Endometrial microvascular endothelial cells (primary cell): ENCODE results near the gene RYR1. TPM values are rescaled to one million over a fixed set of nuclear protein-coding genes. Genes with fewer than 3 reads are reported as not detected.
"Not testable (repeated sequence)": the region's sequence is repeated elsewhere in the genome, so short reads cannot be mapped to it uniquely, and the experiment has no call there.

Source experiments
- in situ Hi-C: cut with HindIII; loops from 2 replicates; pipeline ENCODE4 v1.10.0; 2017; ENCODE audit warnings: low sequenced_read_pairs, low pct_unique_long_range_greater_than_20kb; ENCODE audit errors: inconsistent ontology term
- total RNA-seq: library from RNA; depleted of rRNA; stranded (reverse); fragments of >200 nt; gene quantifications from one replicate; pipeline ENCODE4 v1.2.3, GENCODE V29; 2015; ENCODE audit errors: inconsistent ontology term

Gene RYR1
- total RNA-seq, 1 donor from 2014 or later: not detected

DNA sequence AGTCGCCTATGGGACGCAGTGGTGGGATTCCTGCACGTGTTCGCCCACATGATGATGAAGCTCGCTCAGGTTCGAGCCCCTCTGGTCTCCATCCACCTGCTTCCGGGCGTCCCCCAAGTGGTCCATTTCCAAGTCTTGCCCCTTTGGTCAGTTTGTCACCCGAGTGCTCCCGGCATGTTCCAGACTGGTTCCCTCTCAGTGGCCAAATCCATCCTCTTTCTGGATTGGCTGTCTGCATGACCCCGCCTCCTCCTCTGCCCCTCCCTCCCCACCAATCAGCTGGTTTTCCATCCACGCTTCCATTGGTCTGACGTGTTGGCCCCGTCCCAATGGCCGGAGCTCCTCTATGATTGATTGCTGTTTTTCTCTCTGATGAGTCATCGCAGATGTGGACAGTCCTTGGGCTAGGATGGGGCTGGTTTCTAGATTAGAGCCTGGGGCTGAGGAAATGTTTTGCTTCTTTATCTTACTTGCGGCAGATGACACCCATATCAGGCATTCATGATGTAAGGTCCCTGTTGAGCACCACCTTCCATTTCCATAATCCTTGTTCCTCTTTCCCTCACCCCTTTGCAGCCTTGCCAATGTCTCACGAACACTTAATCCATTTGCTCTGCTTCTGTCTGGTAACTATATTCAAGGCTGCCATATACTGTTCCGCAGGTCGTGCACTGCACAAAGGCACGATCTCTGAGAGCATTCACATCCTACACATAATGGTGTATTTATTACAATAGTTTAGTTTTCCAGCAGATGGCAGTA lies 110.5 kb downstream of the RYR1 start:
- in situ Hi-C loops: no loop called here

DNA sequence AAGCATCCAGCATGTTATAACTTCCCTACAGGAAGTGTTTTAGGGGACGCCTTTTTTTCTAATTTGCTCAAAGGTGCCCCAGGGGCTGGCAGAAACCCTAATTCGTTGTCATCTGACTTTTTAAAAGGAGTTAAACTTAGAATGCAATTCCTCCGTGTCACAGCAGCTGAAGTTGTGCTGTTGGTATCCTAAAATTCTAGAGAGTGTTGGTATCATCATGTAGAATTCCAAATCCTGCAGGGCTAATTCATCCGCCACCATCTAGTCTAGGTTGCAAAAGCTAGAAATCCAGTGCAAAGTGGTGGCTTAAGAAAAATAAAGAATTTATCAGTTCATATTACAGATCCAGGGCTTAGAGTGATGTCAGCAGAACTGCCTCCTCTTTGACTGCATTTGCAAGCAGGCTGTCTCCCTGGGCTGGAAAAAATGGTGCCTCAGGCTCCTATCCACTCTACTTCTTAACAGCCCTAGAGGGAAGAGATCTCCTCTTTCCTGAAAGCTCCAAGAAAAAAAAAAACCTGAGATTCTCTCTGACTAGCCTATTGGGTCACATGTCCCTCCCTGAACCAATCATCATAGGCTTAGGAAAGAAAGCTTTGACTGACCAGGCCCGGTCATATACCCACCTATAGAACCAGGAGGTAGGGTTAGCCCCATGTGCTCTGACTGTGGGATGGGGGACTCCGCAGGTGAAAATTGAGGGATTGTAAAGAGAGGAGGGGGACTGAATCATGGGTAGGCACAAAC lies 111.3 kb downstream of the RYR1 start:
- in situ Hi-C loops: no loop called here

DNA sequence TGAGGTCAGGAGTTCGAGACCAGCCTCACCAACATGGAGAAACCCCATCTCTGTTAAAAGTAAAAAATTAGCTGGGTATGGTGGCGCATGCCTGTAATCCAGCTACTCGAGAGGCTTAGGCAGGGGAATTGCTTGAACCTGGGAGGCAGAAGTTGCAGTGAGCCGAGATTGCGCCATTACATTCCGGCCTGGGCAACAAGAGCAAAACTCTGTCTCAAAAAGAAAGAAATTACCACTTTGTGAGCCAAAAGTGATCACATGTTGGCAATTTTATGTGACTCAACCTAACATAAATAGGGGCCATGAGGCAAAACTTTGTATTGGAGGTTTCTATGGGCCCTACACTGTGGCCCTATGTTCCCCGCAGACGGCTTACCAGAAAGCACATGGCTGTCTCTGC lies 112.1 kb downstream of the RYR1 start:
- in situ Hi-C loops: no loop called here

DNA sequence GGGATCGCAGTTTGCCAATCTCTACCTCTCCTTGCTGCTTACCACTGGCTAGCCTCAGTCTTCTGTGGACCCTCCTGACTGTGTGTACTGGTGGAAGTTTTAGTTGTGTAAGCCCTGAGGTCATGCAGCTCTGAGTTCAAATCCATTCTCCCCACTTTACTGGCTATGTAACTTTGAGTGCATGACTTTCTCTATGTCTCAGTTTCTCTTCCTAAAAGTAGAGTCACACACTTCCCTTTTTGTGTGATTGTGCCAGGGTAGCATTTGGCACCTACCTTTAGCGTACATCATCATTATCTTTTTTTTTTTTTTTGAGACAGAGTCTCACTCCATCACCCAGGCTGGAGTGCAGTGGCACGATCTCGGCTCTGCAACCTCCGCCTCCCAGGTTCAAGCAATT lies 113.9 kb downstream of the RYR1 start:
- in situ Hi-C loops: no loop called here

DNA sequence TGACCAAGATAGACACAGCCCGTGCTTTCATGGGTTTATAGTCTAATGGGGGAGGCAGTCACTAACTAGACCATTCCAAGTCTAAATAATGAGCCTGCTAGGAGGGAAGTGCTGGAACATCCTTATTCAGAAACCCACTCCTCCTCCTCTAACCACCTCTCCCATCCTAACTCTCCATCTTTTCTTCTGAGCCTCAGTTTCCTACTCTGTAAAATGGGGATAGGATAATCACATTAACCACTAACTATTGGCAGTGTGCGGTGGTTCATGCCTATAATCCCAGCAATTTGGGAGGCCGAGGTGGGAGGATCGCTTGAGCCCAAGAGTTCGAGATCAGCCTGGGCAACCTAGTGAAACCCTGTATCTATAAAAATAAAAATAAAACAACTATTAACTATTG lies 115.6 kb downstream of the RYR1 start:
- in situ Hi-C loops: no loop called here

DNA sequence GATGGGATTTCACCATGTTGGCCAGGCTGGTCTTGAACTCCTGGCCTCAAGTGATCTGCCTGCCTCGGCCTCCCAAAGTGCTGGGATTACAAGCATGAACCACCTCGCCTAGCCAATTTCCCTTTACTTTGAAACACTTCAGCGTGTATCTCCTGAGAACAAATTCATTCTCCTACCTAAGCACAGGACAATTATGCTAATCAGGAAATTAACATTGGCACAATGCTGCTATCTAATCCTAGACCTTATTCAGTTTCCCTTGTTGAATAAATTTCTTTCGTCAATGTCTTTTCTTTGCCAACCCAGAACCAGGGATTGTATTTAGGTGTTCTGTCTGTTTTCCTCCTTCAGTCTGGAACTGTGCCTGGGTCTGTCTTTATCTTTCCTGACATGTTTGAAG lies 116.5 kb downstream of the RYR1 start:
- in situ Hi-C loops: no loop called here

DNA sequence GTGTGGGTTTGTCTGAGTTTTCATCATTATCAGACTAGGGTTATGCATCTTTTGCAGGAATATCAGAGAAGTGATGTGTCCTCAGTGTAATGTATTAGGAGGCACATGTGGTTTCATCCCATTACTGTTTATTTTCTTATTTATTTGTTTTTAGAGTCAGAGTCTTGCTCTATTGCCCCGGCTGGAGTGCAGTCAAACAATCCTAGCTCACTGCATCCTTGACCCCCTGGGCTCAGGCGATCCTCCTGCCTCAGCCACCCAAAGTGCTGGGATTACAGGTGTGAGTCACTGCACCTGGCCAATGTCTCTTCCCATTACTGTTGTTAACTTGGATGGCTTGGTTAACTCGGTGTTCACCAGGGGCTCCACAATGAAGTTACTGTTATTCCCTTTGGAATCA lies 116.9 kb downstream of the RYR1 start:
- in situ Hi-C loops: no loop called here

DNA sequence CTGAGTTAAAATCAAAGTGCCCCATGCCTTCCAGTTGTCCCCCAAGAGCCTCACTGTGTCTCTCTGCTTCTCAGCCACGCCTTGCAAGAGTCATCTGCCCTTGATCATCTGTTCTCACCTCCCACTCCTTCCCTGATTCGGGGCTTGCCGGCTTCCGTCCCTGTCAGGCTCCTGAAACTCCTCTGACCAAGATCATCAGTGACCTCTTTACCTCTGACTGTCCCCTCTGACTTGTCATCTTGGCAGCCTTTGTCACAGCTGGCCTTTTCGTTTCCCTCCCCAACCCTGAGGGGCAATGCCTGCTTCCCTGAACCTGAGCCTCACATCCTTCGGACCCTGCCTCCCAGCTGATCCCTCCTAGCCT lies 117.9 kb downstream of the RYR1 start:
- in situ Hi-C loops: no loop called here

DNA sequence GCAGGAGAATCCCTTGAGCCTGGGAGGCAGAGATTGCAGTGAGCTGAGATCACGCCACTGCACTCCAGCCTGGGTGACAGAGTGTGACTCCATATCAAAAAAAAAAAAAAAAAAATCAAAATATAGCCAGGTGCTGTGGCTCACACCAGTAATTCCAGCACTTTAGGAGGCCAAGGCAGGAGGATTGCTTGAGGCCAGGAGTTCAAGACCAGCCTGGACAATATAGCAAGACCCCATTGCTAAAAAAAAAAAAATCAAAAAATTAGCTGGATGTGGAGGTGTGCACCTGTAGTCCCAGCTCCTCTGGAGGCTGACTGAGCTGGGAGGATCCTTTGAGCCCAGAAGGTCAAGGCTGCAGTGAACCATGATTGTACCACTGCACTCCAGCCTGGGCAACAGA lies 119.7 kb downstream of the RYR1 start:
- in situ Hi-C loops: not testable (repeated sequence)

DNA sequence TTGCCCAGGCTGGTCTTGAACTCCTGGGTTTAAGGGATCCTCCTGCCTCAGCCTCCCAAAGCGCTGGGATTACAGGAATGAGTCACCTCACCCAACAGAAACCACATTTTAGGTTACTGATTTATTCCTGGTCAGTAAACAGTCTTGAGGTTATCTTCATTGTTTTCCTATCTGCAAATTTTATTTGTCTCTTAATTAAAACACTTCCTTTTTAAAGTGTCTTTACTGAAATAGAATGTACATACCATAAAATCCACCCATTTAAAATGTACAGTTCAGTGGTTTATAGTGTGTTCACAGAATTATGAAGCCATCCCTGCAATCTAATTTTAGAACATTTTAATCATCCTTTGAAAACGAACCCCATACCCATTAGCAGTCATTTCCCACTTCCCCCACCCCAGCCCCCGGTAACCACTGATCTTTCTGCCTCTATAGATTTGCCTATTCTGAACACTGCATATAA lies 121.2 kb downstream of the RYR1 start:
- in situ Hi-C loops: no loop called here

DNA sequence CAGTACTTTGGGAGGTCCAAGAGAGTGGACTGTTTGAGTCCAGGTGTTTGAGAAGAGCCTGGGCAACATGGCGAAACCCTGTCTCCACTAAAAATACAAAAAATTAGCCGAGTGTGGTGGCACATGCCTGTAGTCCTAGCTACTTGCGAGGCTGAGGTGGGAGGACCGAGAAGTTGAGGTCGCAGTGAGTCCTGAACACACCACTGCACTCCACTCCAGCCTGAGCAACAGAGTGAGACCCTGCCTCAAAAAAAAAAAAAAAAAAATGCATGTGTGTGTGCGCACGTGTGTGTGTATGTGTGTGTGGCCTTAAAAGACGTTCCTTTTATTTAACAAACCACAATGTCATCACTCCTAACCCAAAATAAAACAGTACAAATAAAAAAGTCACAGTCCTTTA lies 121.7 kb downstream of the RYR1 start:
- in situ Hi-C loops: no loop called here

DNA sequence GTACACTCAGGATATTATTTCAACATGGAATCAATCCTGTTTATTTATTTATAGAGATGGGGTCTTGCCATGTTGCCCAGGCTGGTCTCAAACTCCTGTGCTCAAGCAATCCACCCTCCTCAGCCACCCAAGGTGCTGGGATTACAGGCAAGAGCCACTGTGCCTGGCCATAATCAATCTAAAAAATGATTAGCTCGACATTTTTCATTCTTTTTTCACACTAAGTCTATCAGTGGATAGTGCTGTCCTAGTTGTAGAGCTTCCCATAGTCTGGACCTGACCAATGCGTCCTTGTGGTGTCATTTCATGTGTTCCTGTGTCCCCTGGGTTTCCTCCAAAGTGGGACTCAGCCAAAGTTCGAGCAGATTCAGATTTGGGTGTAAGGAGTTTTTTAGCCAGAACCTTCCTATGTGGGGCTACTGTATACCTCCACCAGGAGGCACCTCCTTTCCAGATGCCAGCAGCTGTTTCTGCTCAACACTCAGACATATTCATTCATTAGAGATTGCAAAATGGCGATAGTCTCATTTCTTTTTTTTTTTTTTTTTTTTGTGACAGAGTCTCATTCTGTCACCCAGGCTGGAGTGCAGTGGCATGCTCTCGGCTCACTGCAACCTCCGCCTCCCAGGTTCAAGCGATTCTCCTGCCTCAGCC lies 123.2 kb downstream of the RYR1 start:
- in situ Hi-C loops: no loop called here

DNA sequence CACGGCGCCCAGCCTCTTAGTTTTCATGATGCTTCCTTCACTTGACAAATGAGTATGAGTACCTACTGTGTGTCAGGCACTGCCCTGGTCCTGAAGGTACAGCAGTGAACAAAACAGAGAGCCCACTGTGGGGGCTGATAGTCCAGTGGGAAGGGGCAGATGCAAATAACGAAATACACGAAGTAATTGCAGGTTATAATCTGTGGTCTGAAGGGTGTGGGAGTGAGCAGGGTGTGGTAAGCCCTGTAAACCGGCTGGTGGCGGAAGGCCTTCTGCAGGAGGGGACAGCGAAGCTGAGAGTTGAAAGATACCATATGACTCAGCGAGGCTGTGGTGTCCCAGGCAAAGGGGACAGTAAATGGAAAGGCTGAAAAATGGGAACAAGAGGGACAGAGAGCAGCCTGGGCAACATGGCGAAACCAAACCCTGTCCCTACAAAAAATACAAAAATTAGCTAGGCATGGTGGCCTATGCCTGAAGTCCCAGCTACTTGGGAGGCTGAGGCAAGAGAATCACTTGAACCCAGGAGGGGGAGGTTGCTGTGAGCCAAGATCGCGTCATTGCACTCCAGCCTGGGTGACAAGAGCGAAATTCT lies 123.8 kb downstream of the RYR1 start:
- in situ Hi-C loops: no loop called here

DNA sequence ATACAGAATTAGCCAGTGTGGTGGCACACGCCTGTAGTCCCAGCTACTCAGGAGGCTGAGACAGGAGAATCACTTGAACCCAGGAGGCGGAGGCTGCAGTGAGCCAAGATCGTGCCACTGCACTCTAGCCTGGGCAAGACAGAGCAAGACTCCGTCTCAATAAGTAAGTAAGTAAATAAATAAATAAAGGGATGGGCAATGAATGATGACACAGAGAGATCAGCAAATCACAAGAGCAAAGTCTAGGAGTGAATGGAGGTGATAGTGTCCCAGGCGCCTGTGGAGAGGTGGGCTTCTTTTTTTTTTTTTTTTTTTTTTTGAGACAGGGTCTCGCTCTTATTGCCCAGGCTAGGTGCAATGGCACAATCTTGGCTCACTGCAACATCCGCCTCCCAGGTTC lies 125.4 kb downstream of the RYR1 start:
- in situ Hi-C loops: not testable (repeated sequence)

DNA sequence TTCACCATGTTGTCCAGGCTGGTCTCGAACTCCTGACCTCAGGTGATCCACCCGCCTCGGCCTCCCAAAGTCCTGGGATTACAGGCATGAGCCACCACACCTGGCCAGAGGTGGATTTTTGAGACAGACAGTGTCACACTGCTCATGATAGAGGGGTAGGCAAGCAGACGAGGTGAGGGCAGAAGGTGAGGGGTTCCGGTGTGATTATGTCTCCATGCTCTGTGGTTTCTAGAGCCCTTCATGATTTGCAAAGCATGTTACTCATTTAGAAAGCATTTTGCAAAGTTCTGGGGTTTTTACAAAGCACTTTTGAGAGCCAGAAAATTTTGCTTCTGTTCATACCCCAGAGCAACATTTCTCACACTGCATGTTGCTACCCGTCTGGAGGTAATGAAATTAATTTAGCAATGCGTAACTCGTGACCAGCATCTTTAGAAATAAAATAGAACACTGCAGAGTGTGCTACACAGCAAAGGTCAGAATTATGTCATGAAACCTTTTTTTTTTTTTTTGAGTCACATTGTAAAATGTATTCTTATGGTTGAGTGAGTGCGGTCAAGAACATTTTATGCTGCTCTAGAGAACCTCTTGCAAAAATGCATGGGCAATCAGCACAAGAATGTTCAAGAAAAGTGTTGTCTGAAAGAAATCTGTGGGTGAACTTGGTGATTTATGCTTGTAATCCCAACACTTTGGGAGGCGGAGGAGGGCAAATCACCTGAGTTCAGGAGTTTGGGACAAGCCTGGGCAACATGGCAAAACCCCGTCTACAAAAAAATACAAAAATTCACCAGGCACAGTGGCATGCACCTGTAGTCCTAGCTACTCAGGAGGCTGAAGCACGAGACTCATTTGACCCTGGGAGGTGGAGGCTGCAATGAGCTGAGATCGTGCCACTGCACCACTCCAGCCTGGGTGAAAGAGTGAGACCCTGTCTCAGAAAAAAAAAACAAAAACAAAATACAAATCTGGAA lies 126.2 kb downstream of the RYR1 start:
- in situ Hi-C loops: no loop called here

DNA sequence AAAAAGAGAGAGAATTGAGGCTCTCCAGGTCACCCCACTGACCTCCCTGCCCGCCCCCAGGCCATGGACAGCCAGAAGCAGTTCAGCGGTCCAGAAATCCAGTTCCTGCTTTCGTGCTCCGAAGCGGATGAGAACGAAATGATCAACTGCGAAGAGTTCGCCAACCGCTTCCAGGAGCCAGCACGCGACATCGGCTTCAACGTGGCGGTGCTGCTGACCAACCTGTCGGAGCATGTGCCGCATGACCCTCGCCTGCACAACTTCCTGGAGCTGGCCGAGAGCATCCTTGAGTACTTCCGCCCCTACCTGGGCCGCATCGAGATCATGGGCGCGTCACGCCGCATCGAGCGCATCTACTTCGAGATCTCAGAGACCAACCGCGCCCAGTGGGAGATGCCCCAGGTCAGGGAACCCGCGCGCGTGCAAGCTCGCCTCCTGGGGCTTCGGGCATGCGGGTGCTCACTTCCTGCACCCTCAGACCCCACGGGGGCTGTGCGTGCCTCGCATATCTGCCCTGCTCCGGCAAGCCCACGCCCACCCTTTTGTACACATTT lies 127.6 kb downstream of the RYR1 start:
- in situ Hi-C loops: no loop called here

DNA sequence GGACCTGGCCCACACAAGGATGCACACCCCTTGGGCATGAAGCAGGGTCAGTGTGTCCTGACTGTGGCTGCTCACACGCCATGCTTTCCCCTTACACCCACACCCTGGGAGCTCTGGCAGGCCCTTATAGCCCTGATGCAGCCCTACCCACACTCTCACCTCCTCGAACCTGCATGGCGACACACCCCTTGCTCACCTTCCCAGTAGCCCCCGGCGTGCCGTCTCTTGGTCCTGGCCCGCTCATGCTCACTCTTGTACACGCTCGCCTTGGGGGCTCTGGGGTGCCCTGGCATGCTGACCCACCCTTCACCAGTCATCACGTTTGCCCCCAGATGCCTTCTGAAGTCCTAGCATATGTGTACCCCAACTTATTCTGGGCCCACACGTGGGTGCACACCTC lies 128.2 kb downstream of the RYR1 start:
- in situ Hi-C loops: no loop called here

DNA sequence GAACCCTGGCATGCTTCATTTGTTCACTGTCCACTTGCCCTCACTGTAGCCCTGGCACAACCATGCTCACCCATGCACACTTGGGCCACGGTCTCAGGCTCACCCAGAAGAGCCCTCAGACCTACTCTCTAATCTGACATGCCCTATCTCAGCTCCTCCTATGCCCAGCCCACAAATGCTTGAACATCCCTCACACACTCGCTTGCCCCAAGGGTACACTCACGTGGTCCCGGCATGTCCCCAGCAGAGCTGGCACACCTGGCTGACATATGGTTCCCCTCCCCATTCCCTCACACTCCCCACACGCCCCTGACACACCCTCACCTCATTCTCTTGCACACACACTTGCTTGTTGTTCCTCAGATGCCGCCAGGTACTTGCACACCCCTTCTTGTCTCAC lies 128.6 kb downstream of the RYR1 start:
- in situ Hi-C loops: no loop called here
